HEK293 (cell line): ENCODE results near the gene STAP2.

Source experiments
- CTCF ChIA-PET: fragments of 350-600 bp; formaldehyde crosslinking; extraction: SDS; loops from one replicate; lab custom pipeline; 2021; ENCODE audit warnings: antibody characterized with exemption; lab: Yijun Ruan, JAX
- POLR2A ChIA-PET: fragments of 300-600 bp; formaldehyde crosslinking; extraction: SDS; loops from one replicate; lab custom pipeline; 2020; ENCODE audit warnings: antibody characterized with exemption, inconsistent platforms; lab: Yijun Ruan, JAX
- H3K27ac ChIP-seq: fragments of 200-500 bp; sonication (Bioruptor generic); 2 replicates; pipeline ENCODE4 v1.5.1; 2014; ENCODE audit warnings: low read depth, low read length, control low read depth, inconsistent platforms; ENCODE audit errors: extremely low read depth
- H3K36me3 ChIP-seq, 2 experiments: fragments of 200-500 bp in 1 of 2; sonication (Bioruptor generic) in 1 of 2; 1 replicate in 1 of 2; 2 replicates in 1 of 2; pipeline ENCODE4 v1.5.1; 2014 to 2017; ENCODE audit warnings: inconsistent platforms in 2 of 2, low read length in 2 of 2; ENCODE audit not compliant: control insufficient read depth in 2 of 2, insufficient read depth in 1 of 2
- H3K4me1 ChIP-seq: fragments of 200-500 bp; sonication (Bioruptor generic); 2 replicates; pipeline ENCODE4 v1.5.1; 2014; ENCODE audit warnings: mild to moderate bottlenecking, low read length, inconsistent platforms; ENCODE audit not compliant: control insufficient read depth, insufficient read depth
- H3K4me3 ChIP-seq: 2 replicates; pipeline ENCODE4 v1.5.1; 2011; ENCODE audit warnings: low read depth, mild to moderate bottlenecking, control low read depth, low read length, moderate library complexity
- H3K9me3 ChIP-seq: fragments of 200-500 bp; sonication (Bioruptor generic); 2 replicates; pipeline ENCODE4 v1.5.1; 2014; ENCODE audit warnings: low read depth, low read length, inconsistent platforms; ENCODE audit not compliant: control insufficient read depth, insufficient read depth
- BCL11B ChIP-seq: fragments of 450-650 bp; formaldehyde crosslinking; IDR thresholded peaks from 2 replicates; pipeline ENCODE4 v1.5.1; 2016; ENCODE audit warnings: low read depth, missing biosample characterization, missing genetic modification characterization
- MZF1 ChIP-seq: fragments of 450-650 bp; formaldehyde crosslinking; IDR thresholded peaks from 2 replicates; pipeline ENCODE4 v1.5.1; 2017; ENCODE audit warnings: missing biosample characterization, missing genetic modification characterization, borderline replicate concordance
- SALL2 ChIP-seq: fragments of 450-650 bp; formaldehyde crosslinking; IDR thresholded peaks from 2 replicates; pipeline ENCODE4 v1.5.0; 2017; ENCODE audit warnings: missing biosample characterization, mild to moderate bottlenecking, missing genetic modification characterization, borderline replicate concordance
- SP2 ChIP-seq: fragments of 450-650 bp; formaldehyde crosslinking; IDR thresholded peaks from 2 replicates; pipeline ENCODE4 v1.5.1; 2016; ENCODE audit warnings: missing biosample characterization, missing genetic modification characterization
- SP3 ChIP-seq: fragments of 450-650 bp; formaldehyde crosslinking; IDR thresholded peaks from 2 replicates; pipeline ENCODE4 v1.5.1; 2016; ENCODE audit warnings: missing biosample characterization, missing genetic modification characterization
- TRIM28 ChIP-seq: IDR thresholded peaks from 2 replicates; pipeline ENCODE4 v1.6.1; 2011; ENCODE audit warnings: low read length, control low read depth, borderline replicate concordance
- ZBTB1 ChIP-seq: fragments of 450-650 bp; formaldehyde crosslinking; IDR thresholded peaks from 2 replicates; pipeline ENCODE4 v1.5.1; 2016; ENCODE audit warnings: missing biosample characterization, missing genetic modification characterization
- ZBTB7A ChIP-seq: fragments of 450-650 bp; formaldehyde crosslinking; IDR thresholded peaks from 2 replicates; pipeline ENCODE4 v1.5.1; 2016; ENCODE audit warnings: low read depth, missing biosample characterization, missing genetic modification characterization
- ZBTB8A ChIP-seq: fragments of 450-650 bp; formaldehyde crosslinking; IDR thresholded peaks from 2 replicates; pipeline ENCODE4 v1.5.1; 2016; ENCODE audit warnings: missing biosample characterization, missing genetic modification characterization
- ZNF10 ChIP-seq: fragments of 450-650 bp; formaldehyde crosslinking; IDR thresholded peaks from 2 replicates; pipeline ENCODE4 v1.5.1; 2017; ENCODE audit warnings: missing biosample characterization, missing genetic modification characterization
- ZNF214 ChIP-seq: fragments of 450-650 bp; formaldehyde crosslinking; IDR thresholded peaks from 2 replicates; pipeline ENCODE4 v1.5.1; 2017; ENCODE audit warnings: missing biosample characterization, mild to moderate bottlenecking, missing genetic modification characterization, borderline replicate concordance
- ZNF221 ChIP-seq: fragments of 450-650 bp; formaldehyde crosslinking; IDR thresholded peaks from 2 replicates; pipeline ENCODE4 v1.5.1; 2017; ENCODE audit warnings: missing biosample characterization, missing genetic modification characterization, borderline replicate concordance
- ZNF341 ChIP-seq: fragments of 450-650 bp; formaldehyde crosslinking; IDR thresholded peaks from 2 replicates; pipeline ENCODE4; 2016; ENCODE audit warnings: low read depth, missing biosample characterization, missing genetic modification characterization
- ZNF350 ChIP-seq: fragments of 450-650 bp; formaldehyde crosslinking; IDR thresholded peaks from 2 replicates; pipeline ENCODE4 v1.5.0; 2017; ENCODE audit warnings: missing biosample characterization, mild to moderate bottlenecking, missing genetic modification characterization
- ZNF600 ChIP-seq: fragments of 450-650 bp; formaldehyde crosslinking; IDR thresholded peaks from 2 replicates; pipeline ENCODE4 v1.5.1; 2016; ENCODE audit warnings: missing biosample characterization, missing genetic modification characterization
- ZNF654 ChIP-seq: fragments of 450-650 bp; formaldehyde crosslinking; IDR thresholded peaks from 2 replicates; pipeline ENCODE4 v1.5.1; 2016; ENCODE audit warnings: low read depth, missing biosample characterization, missing genetic modification characterization
- TF ChIP-seq, protein P1 (sequence below): fragments of 450-650 bp; formaldehyde crosslinking; IDR thresholded peaks from 2 replicates; pipeline ENCODE4 v1.5.1; 2016; ENCODE audit warnings: missing biosample characterization, missing genetic modification characterization
- TF ChIP-seq, protein P2 (sequence below): fragments of 450-650 bp; formaldehyde crosslinking; IDR thresholded peaks from 2 replicates; pipeline ENCODE4 v1.5.1; 2016; ENCODE audit warnings: missing biosample characterization, missing genetic modification characterization
- TF ChIP-seq, protein P3 (sequence below): fragments of 450-650 bp; formaldehyde crosslinking; IDR thresholded peaks from 2 replicates; pipeline ENCODE4 v1.5.1; 2016; ENCODE audit warnings: missing biosample characterization, missing genetic modification characterization
- TF ChIP-seq, protein P4 (sequence below): fragments of 450-650 bp; formaldehyde crosslinking; IDR thresholded peaks from 2 replicates; pipeline ENCODE4 v1.5.1; 2016; ENCODE audit warnings: missing biosample characterization, missing genetic modification characterization

The STAP2 gene

DNA sequence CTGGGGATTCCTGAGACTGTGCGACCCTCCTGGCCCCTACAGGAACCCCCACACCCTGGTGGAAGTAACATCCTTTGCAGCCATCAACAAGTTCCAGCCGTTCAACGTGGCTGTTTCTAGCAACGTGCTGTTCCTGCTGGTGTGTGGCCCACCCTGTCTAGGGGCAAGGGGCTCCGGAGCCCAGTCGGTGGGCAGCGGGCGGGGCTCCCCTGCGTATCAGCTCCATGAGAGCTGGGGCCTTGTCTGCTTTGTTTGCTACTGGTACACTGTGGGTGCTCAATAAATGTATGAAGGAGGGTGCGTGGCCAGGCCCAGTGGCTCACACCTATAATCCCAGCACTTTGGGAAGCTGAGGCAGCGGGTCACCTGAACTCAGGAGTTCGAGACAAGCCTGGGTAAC, 15.7 kb upstream of the STAP2 start:
- H3K27ac ChIP-seq = no peak overlapping the region
- no peaks in the 10 kb centered on the region for H3K9me3 ChIP-seq
- peaks cover 3 to 33% of the 10 kb centered on the region in 2 experiments; a peak in 2 of 3 replicates for H3K36me3 ChIP-seq
- CTCF ChIA-PET = interaction anchor here (0.6 to 5.0 kb wide), 4 partner anchors 7 to 456 kb away, joined by 3 to 92 read pairs (median 6); partner anchors contain the start of gene SH3GL1
- no peak overlapping the region for H3K4me3 ChIP-seq
- H3K4me1 ChIP-seq = no peaks in the 10 kb centered on the region
- no peak for TF ChIP-seq ZBTB1 (tag by site-specific recombination)
- TF ChIP-seq ZNF10 = peak; percentile 50; the same call in 1 of the 2 replicates
- no peak for TF ChIP-seq SALL2 (tag by site-specific recombination)
- TF ChIP-seq ZNF341 (tag by site-specific recombination) = peak; percentile 34; the same call in 1 of the 2 replicates
- TF ChIP-seq ZNF350 (tag by site-specific recombination) = no peak
- TF ChIP-seq, all 188 proteins: peak for 2
- POLR2A ChIA-PET = interaction anchor here (0.6 to 1.3 kb wide), 2 partner anchors 11 to 32 kb away, joined by 3 to 6 read pairs; no protein-coding TSS in a partner anchor

DNA sequence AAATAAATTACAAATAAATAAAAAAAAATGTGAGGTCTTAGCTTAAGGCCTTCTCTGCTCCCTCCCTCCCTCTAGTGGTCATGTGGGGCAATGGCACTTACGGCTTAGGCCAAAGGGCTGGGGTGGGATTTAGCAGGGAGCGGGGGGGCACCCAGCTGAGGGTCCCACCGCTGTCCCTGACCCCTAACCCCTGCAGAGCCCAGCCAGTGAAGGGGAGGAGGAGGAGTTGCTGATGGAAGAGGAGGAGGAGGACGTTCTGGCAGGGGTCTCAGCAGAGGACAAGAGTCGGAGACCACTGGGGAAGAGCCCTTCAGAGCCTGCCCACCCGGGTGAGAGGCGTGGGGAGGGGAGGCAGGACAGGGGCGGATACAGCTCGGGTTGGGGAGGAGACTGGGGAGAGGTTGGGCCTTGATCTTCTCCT, 14.1 kb upstream of the STAP2 start:
- POLR2A ChIA-PET = interaction anchor here (0.6 to 1.8 kb wide), 6 partner anchors 8 to 1632 kb away, joined by 3 to 28 read pairs (median 4); partner anchors contain the start of gene MPND
- TF ChIP-seq, protein P1, sequence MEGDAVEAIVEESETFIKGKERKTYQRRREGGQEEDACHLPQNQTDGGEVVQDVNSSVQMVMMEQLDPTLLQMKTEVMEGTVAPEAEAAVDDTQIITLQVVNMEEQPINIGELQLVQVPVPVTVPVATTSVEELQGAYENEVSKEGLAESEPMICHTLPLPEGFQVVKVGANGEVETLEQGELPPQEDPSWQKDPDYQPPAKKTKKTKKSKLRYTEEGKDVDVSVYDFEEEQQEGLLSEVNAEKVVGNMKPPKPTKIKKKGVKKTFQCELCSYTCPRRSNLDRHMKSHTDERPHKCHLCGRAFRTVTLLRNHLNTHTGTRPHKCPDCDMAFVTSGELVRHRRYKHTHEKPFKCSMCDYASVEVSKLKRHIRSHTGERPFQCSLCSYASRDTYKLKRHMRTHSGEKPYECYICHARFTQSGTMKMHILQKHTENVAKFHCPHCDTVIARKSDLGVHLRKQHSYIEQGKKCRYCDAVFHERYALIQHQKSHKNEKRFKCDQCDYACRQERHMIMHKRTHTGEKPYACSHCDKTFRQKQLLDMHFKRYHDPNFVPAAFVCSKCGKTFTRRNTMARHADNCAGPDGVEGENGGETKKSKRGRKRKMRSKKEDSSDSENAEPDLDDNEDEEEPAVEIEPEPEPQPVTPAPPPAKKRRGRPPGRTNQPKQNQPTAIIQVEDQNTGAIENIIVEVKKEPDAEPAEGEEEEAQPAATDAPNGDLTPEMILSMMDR (tag by site-specific recombination) = peak; percentile 52; the same call in 1 of the 2 replicates
- TF ChIP-seq BCL11B = peak; percentile 47; the same call in 1 of the 2 replicates
- TF ChIP-seq SP2 (tag by site-specific recombination) = peak; percentile 47
- TF ChIP-seq MZF1 = no peak
- no peak for TF ChIP-seq ZBTB8A (tag by site-specific recombination)
- TF ChIP-seq ZBTB7A = peak; percentile 9; the same call in 1 of the 2 replicates
- peak; percentile 36; the same call in 1 of the 2 replicates for TF ChIP-seq ZNF600 (tag by site-specific recombination)
- TF ChIP-seq, protein P2, sequence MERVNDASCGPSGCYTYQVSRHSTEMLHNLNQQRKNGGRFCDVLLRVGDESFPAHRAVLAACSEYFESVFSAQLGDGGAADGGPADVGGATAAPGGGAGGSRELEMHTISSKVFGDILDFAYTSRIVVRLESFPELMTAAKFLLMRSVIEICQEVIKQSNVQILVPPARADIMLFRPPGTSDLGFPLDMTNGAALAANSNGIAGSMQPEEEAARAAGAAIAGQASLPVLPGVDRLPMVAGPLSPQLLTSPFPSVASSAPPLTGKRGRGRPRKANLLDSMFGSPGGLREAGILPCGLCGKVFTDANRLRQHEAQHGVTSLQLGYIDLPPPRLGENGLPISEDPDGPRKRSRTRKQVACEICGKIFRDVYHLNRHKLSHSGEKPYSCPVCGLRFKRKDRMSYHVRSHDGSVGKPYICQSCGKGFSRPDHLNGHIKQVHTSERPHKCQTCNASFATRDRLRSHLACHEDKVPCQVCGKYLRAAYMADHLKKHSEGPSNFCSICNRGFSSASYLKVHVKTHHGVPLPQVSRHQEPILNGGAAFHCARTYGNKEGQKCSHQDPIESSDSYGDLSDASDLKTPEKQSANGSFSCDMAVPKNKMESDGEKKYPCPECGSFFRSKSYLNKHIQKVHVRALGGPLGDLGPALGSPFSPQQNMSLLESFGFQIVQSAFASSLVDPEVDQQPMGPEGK = peak; percentile 89
- TF ChIP-seq, protein P3, sequence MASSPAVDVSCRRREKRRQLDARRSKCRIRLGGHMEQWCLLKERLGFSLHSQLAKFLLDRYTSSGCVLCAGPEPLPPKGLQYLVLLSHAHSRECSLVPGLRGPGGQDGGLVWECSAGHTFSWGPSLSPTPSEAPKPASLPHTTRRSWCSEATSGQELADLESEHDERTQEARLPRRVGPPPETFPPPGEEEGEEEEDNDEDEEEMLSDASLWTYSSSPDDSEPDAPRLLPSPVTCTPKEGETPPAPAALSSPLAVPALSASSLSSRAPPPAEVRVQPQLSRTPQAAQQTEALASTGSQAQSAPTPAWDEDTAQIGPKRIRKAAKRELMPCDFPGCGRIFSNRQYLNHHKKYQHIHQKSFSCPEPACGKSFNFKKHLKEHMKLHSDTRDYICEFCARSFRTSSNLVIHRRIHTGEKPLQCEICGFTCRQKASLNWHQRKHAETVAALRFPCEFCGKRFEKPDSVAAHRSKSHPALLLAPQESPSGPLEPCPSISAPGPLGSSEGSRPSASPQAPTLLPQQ = 0 out of 2 replicates have a peak, but pooled peaks have one; percentile 39
- peak; percentile 42 for TF ChIP-seq ZNF654 (tag by site-specific recombination)
- CTCF ChIA-PET = interaction anchor here (0.6 to 5.0 kb wide), 38 partner anchors 8 to 1037 kb away, joined by 3 to 92 read pairs (median 4); partner anchors contain the start of genes CHAF1A, MPND, SH3GL1 and YJU2
- Histone ChIP-seq H3K9me3 (no peaks in the 10 kb centered on the region), H3K36me3 (peaks cover 10 to 25% of the 10 kb centered on the region in 2 experiments; a peak in 2 of 3 replicates), H3K4me1 (no peaks in the 10 kb centered on the region), H3K4me3 (no peak overlapping the region), H3K27ac (no peak overlapping the region)

DNA sequence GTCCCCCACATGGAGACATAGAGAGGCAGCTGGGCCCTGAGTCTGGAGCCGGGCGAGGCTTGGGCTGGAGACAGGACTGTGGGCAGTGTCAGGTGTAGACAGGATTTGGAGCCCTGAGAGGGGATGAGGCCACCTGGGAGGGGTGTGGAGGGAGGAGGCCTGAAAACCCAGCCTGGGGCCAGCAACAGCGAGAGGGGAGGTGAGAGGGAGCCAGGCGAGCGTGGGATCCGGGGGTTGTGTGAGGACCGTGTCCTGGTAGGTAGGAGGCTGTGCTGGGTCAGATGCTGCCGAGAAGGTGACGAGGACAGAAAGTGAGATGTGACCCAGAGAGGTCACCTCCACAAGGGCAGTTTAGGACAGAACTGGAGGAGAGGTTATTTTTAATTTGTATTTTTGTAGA, 12.1 kb upstream of the STAP2 start:
- Histone ChIP-seq H3K4me1 (no peaks in the 10 kb centered on the region), H3K9me3 (no peaks in the 10 kb centered on the region), H3K27ac (no peak overlapping the region), H3K36me3 (peaks cover 12 to 39% of the 10 kb centered on the region in 2 experiments; a peak in 2 of 3 replicates), H3K4me3 (no peak overlapping the region)
- POLR2A ChIA-PET = no interaction called here
- CTCF ChIA-PET = interaction anchor here (5.0 kb wide), 1 partner anchor 83 kb away, joined by 92 read pairs; no protein-coding TSS in a partner anchor
- TF ChIP-seq SP3 (tag by site-specific recombination) (no peak), ZBTB8A (tag by site-specific recombination) (no peak), TRIM28 (no peak), ZNF214 (tag by site-specific recombination) (no peak), ZNF221 (tag by site-specific recombination) (no peak)
- TF ChIP-seq, protein P3 = no peak
- TF ChIP-seq, protein P4, sequence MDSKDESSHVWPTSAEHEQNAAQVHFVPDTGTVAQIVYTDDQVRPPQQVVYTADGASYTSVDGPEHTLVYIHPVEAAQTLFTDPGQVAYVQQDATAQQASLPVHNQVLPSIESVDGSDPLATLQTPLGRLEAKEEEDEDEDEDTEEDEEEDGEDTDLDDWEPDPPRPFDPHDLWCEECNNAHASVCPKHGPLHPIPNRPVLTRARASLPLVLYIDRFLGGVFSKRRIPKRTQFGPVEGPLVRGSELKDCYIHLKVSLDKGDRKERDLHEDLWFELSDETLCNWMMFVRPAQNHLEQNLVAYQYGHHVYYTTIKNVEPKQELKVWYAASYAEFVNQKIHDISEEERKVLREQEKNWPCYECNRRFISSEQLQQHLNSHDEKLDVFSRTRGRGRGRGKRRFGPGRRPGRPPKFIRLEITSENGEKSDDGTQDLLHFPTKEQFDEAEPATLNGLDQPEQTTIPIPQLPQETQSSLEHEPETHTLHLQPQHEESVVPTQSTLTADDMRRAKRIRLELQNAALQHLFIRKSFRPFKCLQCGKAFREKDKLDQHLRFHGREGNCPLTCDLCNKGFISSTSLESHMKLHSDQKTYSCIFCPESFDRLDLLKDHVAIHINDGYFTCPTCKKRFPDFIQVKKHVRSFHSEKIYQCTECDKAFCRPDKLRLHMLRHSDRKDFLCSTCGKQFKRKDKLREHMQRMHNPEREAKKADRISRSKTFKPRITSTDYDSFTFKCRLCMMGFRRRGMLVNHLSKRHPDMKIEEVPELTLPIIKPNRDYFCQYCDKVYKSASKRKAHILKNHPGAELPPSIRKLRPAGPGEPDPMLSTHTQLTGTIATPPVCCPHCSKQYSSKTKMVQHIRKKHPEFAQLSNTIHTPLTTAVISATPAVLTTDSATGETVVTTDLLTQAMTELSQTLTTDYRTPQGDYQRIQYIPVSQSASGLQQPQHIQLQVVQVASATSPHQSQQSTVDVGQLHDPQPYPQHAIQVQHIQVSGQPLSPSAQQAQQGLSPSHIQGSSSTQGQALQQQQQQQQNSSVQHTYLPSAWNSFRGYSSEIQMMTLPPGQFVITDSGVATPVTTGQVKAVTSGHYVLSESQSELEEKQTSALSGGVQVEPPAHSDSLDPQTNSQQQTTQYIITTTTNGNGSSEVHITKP (tag by site-specific recombination) = peak; percentile 39; the same call in 1 of the 2 replicates
